Measurements from ENCODE around the gene GSC2.

GRCh38 chr22:19178065-19178656 lies 28.1 kb upstream of the GSC2 start:
- TF ChIP-seq CTCF (IDR thresholded peaks at IDR 0.05; ENCODE audit: low read depth, low read length, missing input control): no peak
- no peak for TF ChIP-seq RXRA (IDR thresholded peaks at IDR 0.05)
- TF ChIP-seq YY1 (IDR thresholded peaks at IDR 0.05): no peak
- no peak for TF ChIP-seq RAD21 (IDR thresholded peaks at IDR 0.05)
- no peak for TF ChIP-seq SP1 (IDR thresholded peaks at IDR 0.05)
- no peak for TF ChIP-seq MAX (IDR thresholded peaks at IDR 0.05)
- no peak for TF ChIP-seq GABPA (IDR thresholded peaks at IDR 0.05 in 1 of 2, conservative IDR thresholded peaks at IDR 0.05 in 1 of 2)
- TF ChIP-seq FOXA1 (IDR thresholded peaks at IDR 0.05): no peak
- no peak for TF ChIP-seq TAF1 (conservative IDR thresholded peaks at IDR 0.05)
- no peak for TF ChIP-seq JUND (IDR thresholded peaks at IDR 0.05)
- TF ChIP-seq REST (IDR thresholded peaks at IDR 0.05): no peak
- TF ChIP-seq, protein P1, sequence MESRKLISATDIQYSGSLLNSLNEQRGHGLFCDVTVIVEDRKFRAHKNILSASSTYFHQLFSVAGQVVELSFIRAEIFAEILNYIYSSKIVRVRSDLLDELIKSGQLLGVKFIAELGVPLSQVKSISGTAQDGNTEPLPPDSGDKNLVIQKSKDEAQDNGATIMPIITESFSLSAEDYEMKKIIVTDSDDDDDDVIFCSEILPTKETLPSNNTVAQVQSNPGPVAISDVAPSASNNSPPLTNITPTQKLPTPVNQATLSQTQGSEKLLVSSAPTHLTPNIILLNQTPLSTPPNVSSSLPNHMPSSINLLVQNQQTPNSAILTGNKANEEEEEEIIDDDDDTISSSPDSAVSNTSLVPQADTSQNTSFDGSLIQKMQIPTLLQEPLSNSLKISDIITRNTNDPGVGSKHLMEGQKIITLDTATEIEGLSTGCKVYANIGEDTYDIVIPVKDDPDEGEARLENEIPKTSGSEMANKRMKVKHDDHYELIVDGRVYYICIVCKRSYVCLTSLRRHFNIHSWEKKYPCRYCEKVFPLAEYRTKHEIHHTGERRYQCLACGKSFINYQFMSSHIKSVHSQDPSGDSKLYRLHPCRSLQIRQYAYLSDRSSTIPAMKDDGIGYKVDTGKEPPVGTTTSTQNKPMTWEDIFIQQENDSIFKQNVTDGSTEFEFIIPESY (IDR thresholded peaks at IDR 0.05): no peak

All from liver (tissue), 3 donors.